GM19240 (cell line): ENCODE measurements around the gene SLC1A3.

Source experiments
- DNase-seq: peaks from one replicate; pipeline ENCODE4 v3.0.0; 2011; ENCODE audit warnings: low spot score; ENCODE audit not compliant: insufficient read length

The SLC1A3 gene

GRCh38 chr5:36655161-36655560, 48.8 kb downstream of the SLC1A3 start:
- no peak for DNase-seq

GRCh38 chr5:36656556-36656955, 50.1 kb downstream of the SLC1A3 start:
- DNase-seq, result no peak

- no peak for DNase-seq
These were observed 51.2 kb downstream of the SLC1A3 start for GRCh38 chr5:36657563-36657995.

- DNase-seq, result no peak
These were observed 51.8 kb downstream of the SLC1A3 start for GRCh38 chr5:36658038-36658756.

- no peak for DNase-seq
These were observed 53.0 kb downstream of the SLC1A3 start for GRCh38 chr5:36659411-36659810.

- no peak for DNase-seq
These were observed 54.1 kb downstream of the SLC1A3 start for GRCh38 chr5:36660397-36661049.

GRCh38 chr5:36661456-36662220, 55.2 kb downstream of the SLC1A3 start:
- no peak for DNase-seq

GRCh38 chr5:36662291-36662851, 56.0 kb downstream of the SLC1A3 start:
- DNase-seq, result no peak

GRCh38 chr5:36664766-36665165, 58.4 kb downstream of the SLC1A3 start:
- no peak for DNase-seq

- no peak for DNase-seq
These were observed 59.2 kb downstream of the SLC1A3 start for GRCh38 chr5:36665628-36666027.

- no peak for DNase-seq
These were observed 59.9 kb downstream of the SLC1A3 start for GRCh38 chr5:36666274-36666673.

GRCh38 chr5:36666986-36667385, 60.6 kb downstream of the SLC1A3 start:
- no peak for DNase-seq

GRCh38 chr5:36667824-36668223, 61.4 kb downstream of the SLC1A3 start:
- DNase-seq, result no peak

GRCh38 chr5:36669015-36669651, 62.7 kb downstream of the SLC1A3 start:
- no peak for DNase-seq

GRCh38 chr5:36670548-36670947, 64.1 kb downstream of the SLC1A3 start:
- DNase-seq, result no peak

- no peak for DNase-seq
These were observed 68.9 kb downstream of the SLC1A3 start for GRCh38 chr5:36675282-36675681.

- DNase-seq, result no peak
These were observed 73.0 kb downstream of the SLC1A3 start for GRCh38 chr5:36679221-36679989.

GRCh38 chr5:36680066-36680465, 73.7 kb downstream of the SLC1A3 start:
- DNase-seq, result no peak

- no peak for DNase-seq
These were observed 75.3 kb downstream of the SLC1A3 start for GRCh38 chr5:36681711-36682110.

GRCh38 chr5:36682499-36682898, 76.1 kb downstream of the SLC1A3 start:
- DNase-seq, result no peak
